H1 (cell line): ENCODE measurements around the gene LOXL1. TPM values are rescaled to one million over a fixed set of nuclear protein-coding genes. Genes with fewer than 3 reads are reported as not detected.

ENCODE experiments used
- CTCF ChIA-PET: fragments of 300-600 bp; sonication (Branson Sonifier 250); formaldehyde crosslinking; loops from one replicate; lab custom pipeline; 2021; ENCODE audit not compliant: partially characterized antibody; lab: Charles Lee
- POLR2A ChIA-PET: fragments of 300-600 bp; sonication (Branson Sonifier 250); formaldehyde crosslinking; loops from one replicate; lab custom pipeline; 2021; ENCODE audit warnings: inconsistent platforms; ENCODE audit not compliant: partially characterized antibody; lab: Charles Lee
- DNase-seq, 2 experiments: peaks; one replicate each; pipeline versions ENCODE4 v3.0.0 to v3.0.0-alpha.2; 2010 to 2022; ENCODE audit warnings: low spot score in 2 of 2, low read depth in 1 of 2, mixed read lengths in 1 of 2
- FAIRE-seq: peaks from 2 replicates; lab custom pipeline; 2011; peaks lifted over from hg19 to GRCh38; lab: Jason Lieb, UNC
- H2AFZ ChIP-seq: 2 replicates; pipeline ENCODE4 v1.8.1; 2012; ENCODE audit warnings: low read length, inconsistent platforms
- H2AK5ac ChIP-seq: 2 replicates; pipeline ENCODE4 v1.6.1; 2013; ENCODE audit warnings: low read depth, low read length
- H2BK120ac ChIP-seq: replicated peaks from 2 replicates; pipeline ENCODE3; 2013; ENCODE audit warnings: low read depth, low read length, inconsistent platforms
- H2BK12ac ChIP-seq: 2 replicates; pipeline ENCODE4 v1.6.1; 2013; ENCODE audit warnings: low read depth, low read length
- H2BK15ac ChIP-seq: 2 replicates; pipeline ENCODE4 v1.6.1; 2013; ENCODE audit warnings: low read length
- H2BK20ac ChIP-seq: 2 replicates; pipeline ENCODE4 v1.6.1; 2013; ENCODE audit warnings: low read length
- H2BK5ac ChIP-seq: 2 replicates; pipeline ENCODE4 v1.6.1; 2013; ENCODE audit warnings: low read depth, low read length
- H3K14ac ChIP-seq: 2 replicates; pipeline ENCODE4 v1.6.1; 2013; ENCODE audit warnings: inconsistent platforms; ENCODE audit not compliant: insufficient read length
- H3K18ac ChIP-seq: 2 replicates; pipeline ENCODE4 v1.6.1; 2013; ENCODE audit warnings: low read length; ENCODE audit errors: extremely low read depth
- H3K23ac ChIP-seq: 2 replicates; pipeline ENCODE4 v1.6.1; 2013; ENCODE audit warnings: inconsistent platforms; ENCODE audit not compliant: insufficient read length
- H3K23me2 ChIP-seq: 2 replicates; pipeline ENCODE4 v1.6.1; 2013; ENCODE audit warnings: low read depth, low read length
- H3K27ac ChIP-seq: 2 replicates; pipeline ENCODE4 v1.6.1; 2011; ENCODE audit warnings: low read depth, low read length, inconsistent platforms
- H3K27me3 ChIP-seq, 4 experiments: replicated peaks in 1 of 4; 1 replicate in 1 of 4; 2 replicates in 3 of 4; pipeline versions ENCODE4 v1.6.1 to v1.8.1; 2011 to 2013; ENCODE audit warnings: low read length in 3 of 4, mild to moderate bottlenecking in 3 of 4, inconsistent platforms in 2 of 4, mixed read lengths in 2 of 4, moderate library complexity in 1 of 4; ENCODE audit not compliant: control insufficient read depth in 3 of 4, insufficient read depth in 3 of 4; ENCODE audit errors: extremely low read depth in 1 of 4
- H3K36me3 ChIP-seq, 4 experiments: 2 replicates each; pipeline versions ENCODE4 v1.6.1 to v1.8.1; 2011 to 2013; ENCODE audit warnings: mild to moderate bottlenecking in 4 of 4, low read length in 3 of 4, moderate library complexity in 2 of 4, control low read depth in 1 of 4, inconsistent platforms in 1 of 4; ENCODE audit not compliant: insufficient read depth in 4 of 4, control insufficient read depth in 2 of 4
- H3K4ac ChIP-seq: replicated peaks from 2 replicates; pipeline ENCODE3; 2013; ENCODE audit warnings: low read length, low read depth, mixed read lengths, inconsistent platforms; ENCODE audit not compliant: insufficient read length
- H3K4me1 ChIP-seq, 4 experiments: replicated peaks in 1 of 4; 1 replicate in 1 of 4; 2 replicates in 3 of 4; pipeline versions ENCODE4 v1.6.1 to v1.8.1; 2011 to 2013; ENCODE audit warnings: low read length in 3 of 4, inconsistent platforms in 2 of 4, mixed read lengths in 1 of 4; ENCODE audit not compliant: insufficient read depth in 4 of 4, control insufficient read depth in 3 of 4
- H3K4me2 ChIP-seq, 2 experiments: 2 replicates each; pipeline versions ENCODE4 v1.6.1 to v1.8.1; 2011 to 2013; ENCODE audit warnings: low read depth in 2 of 2, low read length in 2 of 2, control low read depth in 1 of 2, inconsistent platforms in 1 of 2, mild to moderate bottlenecking in 1 of 2; ENCODE audit not compliant: insufficient read depth in 1 of 2
- H3K4me3 ChIP-seq, 4 experiments: fragments of 200-600, 300-600 bp in 1 of 4; sonication (generic), shearing (Covaris generic), sonication (Bioruptor Twin) in 1 of 4; 2 replicates each; pipeline versions ENCODE4 v1.5.1 to v1.8.1; 2011 to 2016; ENCODE audit warnings: low read length in 4 of 4, low read depth in 3 of 4, control low read depth in 2 of 4, inconsistent platforms in 2 of 4, mild to moderate bottlenecking in 2 of 4, mixed read lengths in 1 of 4, moderate library complexity in 1 of 4; ENCODE audit not compliant: insufficient read depth in 2 of 4; ENCODE audit errors: extremely low read depth in 1 of 4
- H3K56ac ChIP-seq: replicated peaks from 2 replicates; pipeline ENCODE3; 2013; ENCODE audit warnings: low read depth, mild to moderate bottlenecking, mixed read lengths, low read length, inconsistent platforms; ENCODE audit not compliant: insufficient read length
- H3K79me1 ChIP-seq: 2 replicates; pipeline ENCODE4 v1.6.1; 2013; ENCODE audit warnings: low read depth, low read length, control low read depth
- H3K79me2 ChIP-seq, 2 experiments: 2 replicates each; pipeline versions ENCODE4 v1.6.1 to v1.8.1; 2012 to 2013; ENCODE audit warnings: low read length in 2 of 2, mild to moderate bottlenecking in 2 of 2, inconsistent platforms in 1 of 2; ENCODE audit not compliant: insufficient read depth in 2 of 2, control insufficient read depth in 1 of 2
- H3K9ac ChIP-seq, 4 experiments: replicated peaks in 1 of 4; 1 replicate in 1 of 4; 2 replicates in 3 of 4; pipeline versions ENCODE4 v1.6.1 to v1.8.1; 2011 to 2013; ENCODE audit warnings: low read depth in 3 of 4, low read length in 3 of 4, control low read depth in 2 of 4, mild to moderate bottlenecking in 2 of 4, moderate library complexity in 2 of 4, inconsistent platforms in 1 of 4; ENCODE audit errors: extremely low read depth in 1 of 4
- H3K9me3 ChIP-seq, 2 experiments: 2 replicates each; pipeline versions ENCODE4 v1.6.1 to v1.8.1; 2012 to 2013; ENCODE audit warnings: mild to moderate bottlenecking in 2 of 2, moderate library complexity in 2 of 2, control low read depth in 1 of 2, inconsistent platforms in 1 of 2, low read depth in 1 of 2, low read length in 1 of 2, mixed read lengths in 1 of 2; ENCODE audit not compliant: insufficient read depth in 2 of 2
- H4K20me1 ChIP-seq, 2 experiments: replicated peaks in 1 of 2; 2 replicates each; pipeline versions ENCODE3 to v1.8.1; 2011 to 2013; ENCODE audit warnings: inconsistent platforms in 2 of 2, low read length in 2 of 2, mild to moderate bottlenecking in 1 of 2; ENCODE audit not compliant: insufficient read depth in 2 of 2, control insufficient read depth in 1 of 2
- H4K5ac ChIP-seq: 2 replicates; pipeline ENCODE4 v1.6.1; 2013; ENCODE audit warnings: low read length, low read depth, mixed read lengths, inconsistent platforms; ENCODE audit not compliant: insufficient read length
- H4K8ac ChIP-seq: 2 replicates; pipeline ENCODE4 v1.8.0; 2013; ENCODE audit warnings: mild to moderate bottlenecking, moderate library complexity, low read length, inconsistent platforms; ENCODE audit not compliant: insufficient read depth; ENCODE audit errors: extremely low read depth
- H4K91ac ChIP-seq: replicated peaks from 2 replicates; pipeline ENCODE3; 2013; ENCODE audit warnings: low read length, mixed read lengths, inconsistent platforms; ENCODE audit not compliant: insufficient read length
- NANOG ChIP-seq: IDR thresholded peaks from 2 replicates; pipeline ENCODE4 v1.6.1; 2011; ENCODE audit warnings: low read length, low read depth, mild to moderate bottlenecking, inconsistent platforms; ENCODE audit not compliant: insufficient read depth, poor library complexity, severe bottlenecking
- WGBS, 2 experiments: shearing (Covaris generic) in 1 of 2; methylation state at CpG; one replicate each; pipeline versions ENCODE4 v1.1.6 to v1.1.7; 2013 to 2015; ENCODE audit warnings: low lambda C conversion rate in 2 of 2, mixed read lengths in 2 of 2, inconsistent platforms in 1 of 2, low coverage in 1 of 2, missing lambda C conversion rate in 1 of 2; ENCODE audit not compliant: insufficient replicate concordance in 2 of 2, insufficient coverage in 1 of 2, insufficient read length in 1 of 2; ENCODE audit errors: extremely low coverage in 1 of 2, missing lambda C conversion rate in 1 of 2; 5-methylcytosine and 5-hydroxymethylcytosine counted together
- polyA plus RNA-seq, 7 experiments: library from polyadenylated mRNA; depleted of rRNA in 3 of 7; stranded (reverse) in 5 of 7; unstranded in 2 of 7; fragments of >200 nt in 5 of 7; fragments of 200-250 nt in 2 of 7; gene quantifications; 1 replicate in 5 of 7; 2 replicates in 1 of 7; 4 replicates in 1 of 7; pipeline versions ENCODE4 v1.2.1 to v1.2.3, GENCODE V29; 2011 to 2013; ENCODE audit warnings: missing spikeins in 2 of 7, mixed read lengths in 2 of 7
- total RNA-seq: library from RNA; stranded (reverse); fragmentation: NEBNext Ultra II Directional; extraction: Animal tissue kit (Norgen Biotek cat#: 25700); gene quantifications from 2 replicates; pipeline ENCODE4 v1.2.1, GENCODE V29; 2021

The LOXL1 gene
- total and polyA plus RNA-seq, 2 of the 8 experiments (the other 6 are each of a cell fraction or from before 2014, with no cell fraction given) = 8.1 to 14.4 TPM

GRCh38 chr15:73968461-73968860 lies 42.2 kb downstream of the LOXL1 start:
- no peak overlapping the region for H4K8ac ChIP-seq
- no peak overlapping the region for H3K4me2 ChIP-seq
- peaks cover 0 to 4% (median 2%) of the 10 kb centered on the region in 4 experiments; a peak in 3 of 7 replicates for H3K27me3 ChIP-seq
- no peaks in the 10 kb centered on the region for H4K20me1 ChIP-seq
- H3K56ac ChIP-seq = no peak overlapping the region
- H3K9ac ChIP-seq = no peak overlapping the region
- H2AK5ac ChIP-seq = no peak overlapping the region
- H3K23me2 ChIP-seq = no peaks in the 10 kb centered on the region
- CTCF ChIA-PET = interaction anchor here (0.7 to 12.9 kb wide), 6 partner anchors 12 to 86 kb away, joined by 3 to 167 read pairs (median 3); partner anchors contain the start of genes PML and STOML1
- 0 out of 2 replicates have a peak overlapping the region, but pooled peaks have one; percentile 37 for H2BK15ac ChIP-seq
- no peaks in the 10 kb centered on the region for H3K79me1 ChIP-seq
- 89% methylated on average over 3 of the region's 3 CpGs; no CpG with 5 or more reads in 1 of the 2 experiments for WGBS, 2 experiments
- H3K4me1 ChIP-seq = peaks cover 0 to 19% (median 6%) of the 10 kb centered on the region in 4 experiments; a peak in 6 of 7 replicates
- H4K91ac ChIP-seq = no peak overlapping the region
- no peak overlapping the region for H2BK20ac ChIP-seq
- H3K36me3 ChIP-seq = no peaks in the 10 kb centered on the region
- no peak overlapping the region for H3K4ac ChIP-seq
- no peak overlapping the region for H3K18ac ChIP-seq
- no peak overlapping the region for H2AFZ ChIP-seq
- H3K9me3 ChIP-seq = no peaks in the 10 kb centered on the region
- no peak overlapping the region for H3K27ac ChIP-seq
- no peak overlapping the region for H2BK5ac ChIP-seq
- DNase-seq = no peak
- no peak for TF ChIP-seq NANOG
- no peak overlapping the region for H3K14ac ChIP-seq
- POLR2A ChIA-PET = no interaction called here
- H3K4me3 ChIP-seq = no peak overlapping the region
- H4K5ac ChIP-seq = no peak overlapping the region
- no peak overlapping the region for H2BK120ac ChIP-seq
- H3K79me2 ChIP-seq = no peaks in the 10 kb centered on the region
- 0 out of 2 replicates have a peak overlapping the region, but pooled peaks have one; percentile 32 for H2BK12ac ChIP-seq
- no peak overlapping the region for H3K23ac ChIP-seq
- FAIRE-seq = no peak
